ENCODE data around the gene THOC2.

- no peak for TF ChIP-seq POLR2A (IDR thresholded peaks at IDR 0.05; ENCODE audit: low read length)
- no peak for TF ChIP-seq GATA1 (IDR thresholded peaks at IDR 0.05; ENCODE audit: low read depth, low read length)
Observed at GRCh38 chrX:123603491-123603890, 129.4 kb downstream of the THOC2 start.

Data from erythroblast (primary cell).